Cortex of kidney (tissue), 1 donor: ENCODE results near the gene CCM2L.

Experiments used
- DNase-seq: peaks from one replicate; lab custom pipeline; 2025; lab: John Stamatoyannopoulos, UW

CCM2L gene

DNA sequence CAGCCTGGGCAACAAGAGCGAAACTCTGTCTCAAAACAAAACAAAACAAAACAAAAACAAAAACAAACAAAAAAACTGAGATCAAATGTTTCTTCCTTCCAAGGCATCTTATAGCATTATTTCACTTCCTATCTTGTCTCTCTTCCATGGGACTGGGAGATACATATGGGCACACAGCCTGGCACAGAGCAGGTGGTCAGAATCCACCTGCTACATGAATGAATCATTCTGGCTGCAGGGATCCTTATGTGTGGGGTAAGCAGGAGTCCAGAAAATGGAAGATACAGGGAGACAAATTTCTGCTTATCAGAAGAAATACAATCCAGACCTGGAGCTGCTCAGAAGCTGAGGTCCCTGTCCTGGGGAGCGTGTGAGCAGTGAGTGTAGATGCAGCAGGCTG is 18.2 kb upstream of the CCM2L start:
- DNase-seq, result no peak

DNA sequence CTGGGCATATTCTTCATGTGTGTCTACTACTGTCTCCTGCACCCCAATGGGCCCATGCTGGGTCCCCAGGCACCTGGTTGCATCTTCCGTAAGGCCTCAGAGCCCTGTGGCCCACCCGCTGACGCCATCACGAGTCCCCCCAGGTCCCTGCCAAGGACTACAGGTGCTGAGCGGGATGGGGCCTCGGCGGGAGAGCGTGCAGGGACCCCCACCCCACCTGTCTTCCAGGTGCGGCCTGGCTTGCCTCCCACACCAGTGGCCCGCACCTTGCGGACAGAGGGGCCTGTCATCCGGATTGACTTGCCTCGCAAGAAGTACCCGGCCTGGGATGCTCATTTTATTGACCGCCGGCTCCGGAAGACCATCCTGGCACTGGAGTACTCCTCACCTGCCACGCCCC is 13.2 kb upstream of the CCM2L start:
- no peak for DNase-seq

DNA sequence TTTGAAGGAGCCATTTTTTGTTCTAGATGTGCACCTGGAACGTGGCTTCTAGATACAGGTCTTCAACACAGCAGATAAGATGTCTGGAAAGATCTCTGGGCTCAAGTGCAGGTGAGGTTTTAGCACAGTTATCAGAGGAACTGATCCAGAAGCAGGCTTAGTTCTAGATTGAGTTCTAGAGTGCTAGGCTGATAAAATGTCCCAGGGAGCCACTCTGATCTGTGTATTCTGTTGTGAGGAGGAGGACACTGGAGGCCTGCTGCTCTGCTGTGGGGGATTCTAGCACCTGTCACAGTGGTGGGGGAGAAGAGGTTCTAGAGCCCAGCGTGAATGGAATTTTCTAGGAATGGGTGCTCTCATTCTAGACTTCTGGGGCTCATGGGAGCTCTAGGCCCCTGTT is 12.0 kb upstream of the CCM2L start:
- DNase-seq, result no peak

DNA sequence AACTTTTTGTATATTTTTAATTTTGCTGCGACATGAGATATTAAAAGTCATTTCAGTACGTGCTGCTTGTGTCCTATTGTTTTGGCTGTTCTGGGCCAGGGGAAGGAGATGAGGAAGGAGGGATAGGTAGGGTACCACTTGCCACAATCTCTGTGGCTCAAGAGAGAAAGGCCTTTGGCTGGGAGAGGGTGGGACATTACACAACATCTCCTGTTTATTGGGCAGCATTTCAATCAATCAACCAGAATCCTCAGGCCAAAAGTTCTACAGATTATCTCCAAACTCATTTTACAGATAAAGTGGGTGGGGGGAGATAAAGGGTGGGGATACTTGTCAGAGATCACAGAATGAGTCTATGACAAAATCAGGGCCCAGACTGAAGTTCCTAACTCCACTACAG is 6.9 kb upstream of the CCM2L start:
- DNase-seq, result no peak

DNA sequence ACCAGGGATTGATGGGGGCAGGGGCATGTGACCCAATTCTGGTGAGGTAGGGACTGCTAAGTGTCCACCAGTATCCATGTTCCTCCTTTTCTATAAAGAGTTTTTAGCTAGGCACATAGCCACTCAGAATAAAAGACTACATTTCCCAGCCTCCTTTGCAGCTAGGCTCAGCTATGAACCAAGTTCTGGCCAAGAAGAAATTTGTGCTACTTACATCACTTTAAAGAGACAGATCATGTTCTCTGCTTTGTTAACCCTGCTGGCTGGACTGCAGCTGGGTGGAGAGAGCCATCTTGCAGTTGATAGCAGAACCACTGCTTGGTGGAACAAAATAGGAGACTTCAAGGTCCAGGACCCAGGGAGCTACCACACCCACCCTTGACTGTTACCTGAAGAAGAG is 5.3 kb upstream of the CCM2L start:
- DNase-seq, result no peak

DNA sequence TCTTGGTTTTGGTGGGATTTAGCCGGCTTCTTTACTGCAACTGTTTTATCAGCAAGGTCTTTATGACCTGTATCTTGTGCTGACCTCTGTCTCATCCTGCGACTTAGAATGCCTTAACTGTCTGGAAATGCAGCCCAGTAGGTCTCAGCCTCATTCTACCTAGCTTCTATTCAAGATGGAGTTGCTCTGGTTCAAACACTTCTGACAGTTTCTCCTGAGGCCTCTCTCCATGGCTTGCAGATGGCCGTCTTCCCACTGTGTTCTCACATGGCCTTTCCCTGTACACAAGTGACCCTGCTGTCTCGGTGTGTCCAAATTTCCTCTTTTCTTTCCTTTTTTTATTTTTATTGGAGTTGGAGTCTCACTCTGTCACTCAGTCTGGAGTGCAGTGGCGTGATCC is 4.2 kb upstream of the CCM2L start:
- DNase-seq, result no peak

DNA sequence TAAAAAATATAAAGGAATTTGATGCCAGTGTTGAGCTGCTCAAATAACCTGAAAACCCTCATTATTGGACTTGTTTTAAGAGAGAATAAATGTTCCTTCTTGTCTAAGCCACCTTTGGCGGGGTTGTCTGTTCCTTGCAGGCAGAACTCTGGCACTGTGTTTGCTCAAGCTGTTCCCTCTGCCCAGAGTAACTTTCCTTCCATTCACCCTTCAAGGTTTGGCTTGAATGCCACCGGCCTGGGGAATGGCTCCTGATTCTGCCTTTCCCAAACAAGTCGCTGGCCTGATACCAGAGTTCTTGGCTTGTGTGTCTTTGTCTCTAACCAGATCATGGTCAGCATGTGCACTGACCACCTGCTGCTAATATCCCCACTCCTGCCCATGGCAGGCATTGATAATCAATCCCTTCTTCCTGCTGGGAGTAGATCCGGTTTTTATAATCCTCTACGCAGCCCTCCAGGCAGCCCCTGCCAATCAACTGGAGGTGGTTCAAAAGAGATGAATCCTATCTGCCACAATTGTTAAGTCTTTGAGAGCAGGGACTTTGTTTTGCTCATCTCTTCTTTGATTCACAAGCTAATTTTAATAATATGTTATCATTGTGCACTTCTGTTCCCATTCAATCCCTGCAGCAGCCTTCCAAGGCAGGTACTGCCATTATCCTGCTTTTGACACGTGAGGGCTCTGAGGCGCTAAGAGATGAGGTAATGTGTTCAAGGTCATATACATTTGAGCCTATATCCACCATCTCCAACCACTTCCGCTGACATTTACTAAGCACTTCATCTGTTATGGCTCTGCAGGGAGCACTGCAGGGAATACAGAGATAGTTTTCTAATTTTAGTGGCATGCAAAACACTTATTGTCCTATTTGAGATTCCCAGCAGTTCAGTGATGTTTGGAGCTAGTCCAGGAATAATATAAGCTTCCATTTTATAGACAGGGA is 3.1 kb upstream of the CCM2L start:
- DNase-seq, result no peak

DNA sequence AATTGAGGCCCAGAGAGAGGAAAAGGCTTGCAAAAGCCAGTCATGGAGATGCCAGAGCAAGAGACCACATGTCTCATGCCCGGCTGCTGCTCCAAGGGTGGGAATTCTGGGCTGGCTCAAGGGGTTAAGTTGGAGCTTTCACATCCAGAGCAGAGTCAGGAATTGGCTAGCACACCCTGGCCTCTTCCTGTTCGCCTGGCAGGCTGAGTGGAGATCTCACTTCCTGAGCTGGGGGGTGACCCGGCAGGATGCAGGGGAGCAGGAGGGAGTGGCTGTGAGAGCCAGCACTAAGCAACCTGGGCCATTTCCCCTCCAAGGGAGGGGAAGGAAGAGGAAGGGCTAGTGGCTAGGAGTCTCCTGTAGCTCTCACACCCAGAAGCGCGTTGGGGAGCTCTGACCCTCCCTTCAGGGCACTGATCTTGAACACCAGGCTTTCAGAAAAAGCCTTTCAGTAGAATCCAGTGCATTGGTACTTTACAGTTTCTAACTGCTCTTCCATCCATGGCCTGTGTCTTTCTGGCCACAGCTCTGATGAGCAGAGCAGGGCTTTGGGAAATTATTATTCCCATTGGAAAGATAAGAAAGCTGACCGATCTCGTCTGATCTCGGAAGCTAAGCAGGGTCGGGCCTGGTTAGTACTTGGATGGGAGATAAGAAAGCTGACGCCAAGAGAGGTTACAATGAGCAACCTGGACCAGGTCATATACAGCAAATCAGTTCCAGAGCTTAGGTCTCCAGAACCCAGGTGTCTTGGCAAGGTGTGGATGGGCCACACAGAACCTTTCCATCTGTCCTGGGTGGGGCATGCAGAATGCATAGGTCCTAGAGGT is 2.2 kb upstream of the CCM2L start:
- DNase-seq, result no peak

DNA sequence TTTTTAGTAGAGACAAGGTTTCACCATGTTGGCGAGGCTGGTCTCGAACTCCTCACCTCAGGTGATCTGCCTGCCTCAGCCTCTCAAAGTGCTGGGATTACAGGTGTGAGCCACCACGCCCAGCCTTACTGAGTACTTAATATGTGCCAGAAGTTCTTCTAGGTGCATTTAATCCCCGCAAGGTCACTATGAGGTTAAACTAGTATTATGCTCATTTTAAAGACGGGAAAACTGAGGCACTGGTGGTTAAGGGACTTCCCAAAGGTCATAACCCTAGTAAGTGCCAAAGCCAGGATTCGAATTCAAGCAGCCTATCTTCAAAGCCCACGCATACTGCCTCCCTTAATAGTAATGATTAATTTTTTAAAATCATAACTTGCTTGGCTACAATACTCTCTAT is 674 bp upstream of the CCM2L start:
- no peak for DNase-seq

DNA sequence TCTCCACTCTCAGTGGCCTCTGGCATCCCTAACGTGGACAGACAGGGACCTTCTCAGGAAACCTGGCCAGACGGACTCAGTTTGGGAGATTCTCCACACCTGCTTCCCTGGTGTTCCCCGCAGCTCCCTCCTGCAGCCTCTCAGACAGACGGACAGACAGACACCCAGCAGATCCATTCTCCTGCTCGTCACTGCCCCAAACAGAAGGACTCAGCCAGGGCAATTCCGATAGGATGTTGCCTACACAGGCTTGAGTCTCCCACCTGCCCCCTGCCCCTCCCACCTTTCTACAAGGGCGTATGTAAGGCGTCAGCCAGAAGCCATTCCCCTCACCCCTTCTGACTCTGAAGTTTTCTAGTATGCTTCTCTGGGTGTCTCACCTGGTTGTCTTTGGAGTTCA is 428 bp downstream of the CCM2L start:
- DNase-seq, result no peak

DNA sequence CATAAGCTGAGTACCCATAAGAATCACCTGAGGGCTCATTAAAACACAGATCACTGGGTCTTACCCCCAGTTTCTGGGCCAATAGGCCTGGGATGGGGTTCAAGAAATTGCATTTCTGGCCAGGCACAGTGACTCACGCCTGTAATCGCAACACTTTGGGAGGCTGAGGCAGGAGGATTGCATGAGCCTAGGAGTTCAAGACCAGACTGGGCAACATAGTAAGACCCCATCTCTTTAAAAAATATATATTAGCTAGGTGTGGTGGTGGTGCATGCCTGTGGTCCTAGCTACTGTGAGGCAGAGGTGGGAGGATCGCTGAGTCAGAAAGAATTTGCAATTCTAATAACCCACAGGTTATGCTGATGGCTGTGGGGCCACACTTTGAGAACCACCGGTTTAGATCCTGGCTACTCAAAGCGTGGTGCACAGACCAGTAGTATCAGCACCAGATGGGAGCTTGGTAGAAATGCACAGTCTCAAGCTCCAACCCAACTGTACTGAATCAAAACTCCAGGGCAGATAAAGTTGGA is 2.0 kb downstream of the CCM2L start:
- DNase-seq, result no peak

DNA sequence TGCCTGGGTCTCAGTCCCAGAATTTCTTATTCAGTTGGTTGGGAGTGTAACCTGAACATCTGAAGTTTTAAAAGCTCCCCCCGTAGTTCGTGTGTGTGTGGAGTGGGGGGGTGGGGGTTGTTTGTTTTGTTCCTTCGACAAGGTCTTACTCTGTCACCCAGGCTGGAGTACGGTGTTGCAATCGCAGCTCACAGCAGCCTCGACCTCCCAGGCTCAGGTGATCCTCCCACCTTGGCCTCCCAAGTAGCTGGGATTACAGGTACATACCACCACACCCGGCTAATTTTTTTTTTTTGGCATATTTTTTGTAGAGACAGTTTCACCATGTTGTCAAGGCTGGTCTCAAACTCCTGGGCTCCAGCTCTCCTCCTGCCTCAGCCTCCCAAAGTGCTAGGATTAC is 3.1 kb downstream of the CCM2L start:
- DNase-seq, result no peak

DNA sequence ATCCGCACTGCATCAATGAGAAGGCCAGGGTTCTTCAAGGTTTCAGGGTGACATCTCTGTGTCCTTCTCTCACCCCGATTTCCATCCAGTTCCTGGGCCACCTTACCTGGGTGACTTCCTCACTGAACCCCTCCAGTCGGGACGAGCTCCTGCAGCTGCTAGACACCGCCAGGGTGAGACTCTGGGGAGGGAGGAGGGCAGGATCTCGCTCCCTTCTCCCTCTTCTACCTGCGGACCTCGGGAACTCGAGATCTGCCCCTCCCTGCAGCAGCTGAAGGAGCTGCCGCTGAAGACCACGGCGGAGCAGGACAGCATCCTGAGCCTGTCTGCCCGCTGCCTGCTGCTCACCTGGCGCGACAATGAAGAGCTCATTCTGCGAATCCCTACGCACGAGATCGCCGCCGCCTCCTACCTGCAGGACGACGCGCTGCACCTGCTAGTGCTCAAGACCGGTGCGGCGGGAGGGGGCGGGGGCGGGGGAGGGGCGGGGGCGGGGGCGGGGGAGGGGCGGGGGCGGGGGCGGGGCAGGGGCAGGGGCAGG is 7.5 kb downstream of the CCM2L start:
- DNase-seq, result no peak

DNA sequence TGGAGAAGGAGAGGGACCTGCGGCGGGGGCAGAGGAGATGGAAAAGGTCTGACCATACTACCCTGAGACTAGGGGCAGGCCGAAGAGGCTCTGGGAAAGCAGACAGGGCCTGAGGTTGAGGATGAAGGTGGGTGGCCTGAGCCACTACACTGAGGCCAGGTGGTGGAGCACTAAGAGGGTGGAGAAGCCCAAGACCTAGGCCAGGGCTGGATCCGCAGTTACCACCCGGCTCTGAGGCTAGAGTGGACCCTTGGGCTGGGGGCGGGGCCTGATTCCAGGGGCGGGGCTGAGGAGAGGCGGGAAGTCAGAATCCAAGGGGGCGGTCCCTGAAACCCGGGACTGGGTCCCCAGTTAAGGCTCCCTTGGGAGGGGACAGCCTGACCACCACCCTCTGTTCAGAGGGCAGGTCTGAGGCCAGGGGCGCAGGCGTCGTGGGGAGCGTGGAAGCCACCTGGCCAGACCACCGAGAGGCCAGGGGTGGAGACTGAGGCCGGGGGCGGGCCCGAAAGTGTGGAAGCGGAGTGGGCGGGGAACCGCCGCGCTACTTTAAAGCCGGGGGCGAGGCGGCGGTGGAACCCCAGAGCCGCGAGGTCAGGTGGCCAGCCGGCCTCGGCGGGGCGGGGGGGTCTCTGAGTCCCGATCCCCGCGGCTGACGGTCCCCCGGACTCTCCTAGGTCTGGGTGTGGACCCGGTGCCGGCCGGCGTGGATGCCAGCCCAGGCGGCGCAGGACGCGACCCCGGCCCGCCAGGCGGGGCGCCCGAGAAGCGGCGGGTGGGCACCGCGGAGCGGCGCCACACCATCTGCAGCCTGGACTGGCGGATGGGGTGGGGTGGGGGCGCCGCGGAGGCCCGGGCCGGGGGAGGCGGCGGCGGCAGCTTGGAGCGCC is 8.3 kb downstream of the CCM2L start:
- DNase-seq, result no peak

DNA sequence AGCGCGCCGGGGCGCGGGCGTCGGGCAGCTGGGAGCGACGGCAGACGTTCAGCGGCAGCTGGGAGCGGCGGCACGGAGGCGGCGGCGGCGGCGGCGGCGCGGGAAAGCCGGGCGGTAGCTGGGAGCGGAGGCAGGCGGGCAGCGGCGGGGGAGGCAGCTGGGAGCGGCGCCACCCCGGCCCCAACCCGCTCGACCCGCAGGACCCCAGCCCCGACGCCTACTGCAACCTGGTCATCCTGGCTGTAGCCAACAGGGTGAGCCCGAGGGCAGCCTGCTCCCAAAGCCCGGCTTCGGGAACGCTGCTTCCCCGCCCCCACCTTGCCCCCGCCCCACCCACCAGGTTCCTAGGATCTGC is 8.9 kb downstream of the CCM2L start:
- no peak for DNase-seq

DNA sequence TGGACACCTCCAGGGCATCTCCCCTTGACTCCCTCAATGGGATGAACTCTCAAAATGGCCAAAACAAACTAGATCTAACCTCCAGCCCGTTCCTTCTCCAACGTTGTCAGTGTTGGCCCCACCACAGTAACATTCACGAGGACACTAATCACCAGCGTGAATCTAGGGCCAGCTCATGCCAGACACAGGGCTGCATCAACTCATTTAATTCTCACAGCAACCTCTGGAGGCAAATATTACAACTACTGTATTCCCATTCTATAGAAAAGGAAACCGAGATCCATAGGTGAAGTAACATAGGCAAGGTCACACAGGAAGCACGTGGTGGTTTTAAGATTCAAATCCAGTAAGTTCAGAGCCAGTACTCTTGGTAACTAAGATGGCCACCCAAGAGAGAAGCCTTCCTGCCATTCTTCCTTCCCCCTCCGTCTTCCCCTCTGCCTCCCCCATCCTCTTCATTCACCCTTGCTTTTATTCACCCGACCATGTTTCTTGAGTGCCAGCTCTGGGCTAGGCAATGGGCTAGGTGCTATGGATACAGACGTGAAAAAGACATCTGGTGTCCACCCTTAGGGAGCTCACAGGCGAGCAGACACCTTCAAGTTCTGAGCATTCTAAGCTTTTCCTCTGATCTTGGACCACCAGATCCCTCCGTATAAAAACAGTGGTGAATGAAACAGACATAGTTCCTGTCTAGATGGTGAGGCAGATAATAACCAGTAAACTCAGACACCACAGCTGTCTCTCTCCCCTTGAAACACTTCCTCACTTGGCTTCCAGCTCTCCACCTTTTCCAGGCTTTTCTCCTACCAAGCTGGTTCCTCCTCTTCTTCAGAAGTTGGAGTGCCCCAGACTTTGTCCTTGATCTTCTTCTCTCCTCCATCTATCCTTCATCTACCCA is 9.6 kb downstream of the CCM2L start:
- no peak for DNase-seq

DNA sequence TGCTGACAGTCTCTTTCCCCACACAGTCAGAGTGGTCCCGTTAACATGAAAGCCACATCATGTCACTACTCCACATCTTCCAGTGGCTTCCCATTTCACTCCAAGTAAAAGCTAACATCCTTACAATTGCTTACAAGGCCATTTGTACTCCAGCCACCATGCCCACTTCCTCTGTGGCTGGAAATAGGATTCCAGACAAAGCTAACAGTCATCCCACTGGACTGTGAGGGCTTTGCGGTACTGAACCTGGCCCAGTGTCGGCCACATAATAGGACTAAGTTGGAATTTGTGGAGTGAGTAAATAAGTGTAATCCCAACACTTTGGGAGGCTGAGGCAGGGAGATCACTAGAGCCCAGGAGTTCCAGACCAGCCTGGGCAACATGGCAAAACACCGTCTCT is 10.9 kb downstream of the CCM2L start:
- no peak for DNase-seq

DNA sequence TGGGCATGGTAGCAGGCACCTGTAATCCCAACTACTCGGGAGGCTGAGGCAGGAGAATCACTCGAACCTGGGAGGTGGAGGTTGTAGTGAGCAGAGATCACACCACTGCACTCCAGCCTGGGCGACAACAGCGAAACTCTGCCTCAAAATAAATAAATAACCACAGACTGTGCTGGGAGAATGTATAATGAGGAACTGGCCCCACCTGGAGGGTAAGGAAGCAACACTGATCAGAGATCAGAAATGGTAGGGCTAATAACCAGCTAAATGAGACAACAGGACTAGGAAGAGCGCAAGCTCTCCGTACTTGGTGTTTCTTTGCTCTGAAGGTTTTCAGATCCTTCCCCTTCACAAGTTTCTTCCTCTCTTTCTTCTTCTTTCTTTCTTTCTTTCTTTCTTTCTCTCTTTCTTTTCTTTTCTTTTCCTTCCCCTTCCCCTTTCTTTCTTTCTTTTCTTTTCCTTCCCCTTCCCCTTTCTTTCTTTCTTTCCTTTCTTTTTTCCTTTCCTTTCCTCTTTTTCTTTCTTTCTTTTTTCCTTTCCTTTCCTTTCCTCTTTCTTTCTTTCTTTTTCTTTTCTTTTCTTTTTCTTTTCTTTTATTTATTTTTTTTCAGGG is 14.6 kb downstream of the CCM2L start:
- DNase-seq, result no peak

DNA sequence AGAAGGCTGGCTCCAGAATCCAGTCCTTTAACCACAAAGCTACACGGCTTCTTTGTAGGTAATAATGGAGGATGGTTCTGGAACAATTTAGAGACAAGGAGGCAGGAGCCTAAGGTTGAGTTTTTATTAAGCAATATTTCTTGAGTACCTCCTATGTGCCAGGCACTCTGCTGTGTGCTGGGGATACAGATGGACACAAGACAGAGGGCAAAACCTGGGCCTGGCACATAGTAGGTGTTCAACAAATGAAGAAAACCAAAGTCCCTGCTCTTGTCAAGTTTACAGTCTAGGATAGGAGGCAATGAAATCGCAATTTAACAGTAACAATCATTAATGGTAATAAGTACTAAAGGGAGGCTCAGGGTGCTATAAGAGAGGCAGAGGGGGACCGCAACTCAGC is 17.4 kb downstream of the CCM2L start:
- DNase-seq, result no peak

DNA sequence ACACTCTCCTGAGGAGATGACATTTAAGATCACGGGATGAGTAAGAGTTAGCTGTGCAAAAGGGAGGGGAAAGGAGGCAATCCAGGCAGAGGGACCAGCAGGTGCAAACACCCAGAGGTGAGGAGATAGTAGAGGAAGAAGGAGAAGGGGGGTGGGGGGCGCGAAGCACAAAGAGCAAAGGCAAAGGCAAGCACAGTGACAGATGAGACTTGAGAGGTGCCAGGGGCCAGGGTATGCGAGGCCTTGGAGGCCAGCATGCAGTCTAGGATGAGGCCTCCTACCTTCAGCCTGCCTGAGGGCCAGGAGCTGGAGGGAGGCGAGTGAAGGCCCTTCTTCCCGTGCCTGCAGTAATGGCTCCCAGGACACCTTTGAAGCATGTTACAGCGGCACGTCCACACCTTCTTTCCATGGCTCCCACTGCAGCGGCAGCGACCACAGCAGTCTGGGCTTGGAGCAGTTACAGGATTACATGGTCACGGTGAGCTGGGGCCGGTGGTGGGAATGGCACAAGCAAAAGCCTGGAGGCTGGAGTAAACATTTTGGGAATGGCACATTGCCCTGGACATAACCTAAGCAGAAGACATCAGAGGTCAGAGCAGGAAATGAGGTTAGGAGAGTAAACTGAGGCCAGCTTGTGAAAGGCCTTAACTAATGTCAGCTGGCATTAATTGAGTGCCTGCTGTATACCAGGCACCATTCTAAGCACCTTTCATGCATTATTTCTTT is 18.6 kb downstream of the CCM2L start:
- no peak for DNase-seq
